ENCODE results near the gene MX2. TPM values are rescaled to one million over a fixed set of nuclear protein-coding genes. Genes with fewer than 3 reads are reported as not detected.

Gene MX2
- total and polyA plus RNA-seq, 8 donors: 1.1 to 31.9 (median 1.9) TPM

GRCh38 chr21:41427556-41427955 lies 65.7 kb downstream of the MX2 start:
- no peaks in the 10 kb centered on the region for H3K27me3 ChIP-seq
- no peak for ATAC-seq
- H3K9me3 ChIP-seq: no peaks in the 10 kb centered on the region
- peaks cover 0 to 41% of the 10 kb centered on the region in 2 donors for H3K4me1 ChIP-seq
- no peak overlapping the region for H3K27ac ChIP-seq
- H3K36me3 ChIP-seq: peaks cover 0 to 48% of the 10 kb centered on the region in 2 donors
- TF ChIP-seq CTCF (IDR thresholded peaks at IDR 0.05): no peak
- peak overlapping the region in 1 of 2 donors; percentile 65 for H3K4me3 ChIP-seq
- DNase-seq: no peak
- intact Hi-C loops (cut with DNase I): no loop called here

DNA sequence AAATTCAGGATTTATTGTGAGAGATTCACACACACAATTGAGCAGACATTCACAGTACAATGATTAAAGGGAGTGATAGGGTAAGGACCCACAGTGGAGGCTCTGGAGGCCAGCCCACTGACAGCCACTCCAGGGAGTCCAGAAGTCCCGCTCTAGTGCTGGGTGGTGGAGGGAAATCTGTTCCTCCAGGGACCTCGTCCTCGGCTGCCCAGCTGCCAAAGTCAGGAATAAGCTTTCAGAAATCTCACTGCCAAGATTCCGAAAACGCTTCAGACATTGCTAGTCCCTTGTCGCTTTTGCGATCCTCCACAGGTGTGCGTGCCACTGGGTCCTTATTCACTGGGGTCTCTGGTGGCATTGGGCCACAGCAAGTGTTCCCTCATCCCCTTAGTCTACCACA lies 66.5 kb downstream of the MX2 start:
- Histone ChIP-seq H3K4me3 (no peak overlapping the region), H3K27ac (no peak overlapping the region), H3K36me3 (peaks cover 0 to 56% of the 10 kb centered on the region in 2 donors), H3K4me1 (peaks cover 0 to 36% of the 10 kb centered on the region in 2 donors), H3K27me3 (no peaks in the 10 kb centered on the region), H3K9me3 (no peaks in the 10 kb centered on the region)
- intact Hi-C loops (cut with DNase I): no loop called here
- no peak for DNase-seq
- TF ChIP-seq CTCF (IDR thresholded peaks at IDR 0.05): no peak
- ATAC-seq: no peak

DNA sequence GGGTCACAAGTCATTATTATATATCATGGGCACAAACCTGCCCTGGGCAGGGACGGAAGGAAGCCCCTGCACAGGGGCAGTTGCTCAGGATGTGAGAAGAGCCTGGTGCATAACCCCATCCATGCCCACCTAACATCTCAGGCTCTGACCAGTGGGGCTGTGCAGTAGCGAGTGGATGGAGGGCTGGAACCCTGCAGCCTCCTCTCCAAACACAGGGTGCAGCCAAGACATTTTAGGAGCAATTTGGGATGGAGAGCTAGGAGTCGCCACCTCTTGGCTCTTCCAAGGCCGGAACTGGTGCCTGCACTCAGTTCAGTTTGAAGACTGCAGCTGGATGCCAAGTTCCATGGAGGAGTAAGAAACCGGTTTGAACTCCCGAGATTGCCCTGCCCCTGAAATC lies 67.0 kb downstream of the MX2 start:
- ATAC-seq (no peak), DNase-seq (no peak)
- Histone ChIP-seq H3K4me3 (no peak overlapping the region), H3K36me3 (peaks cover 0 to 61% of the 10 kb centered on the region in 2 donors), H3K27me3 (no peaks in the 10 kb centered on the region), H3K9me3 (no peaks in the 10 kb centered on the region), H3K27ac (no peak overlapping the region), H3K4me1 (peaks cover 0 to 30% of the 10 kb centered on the region in 2 donors)
- no peak for TF ChIP-seq CTCF (IDR thresholded peaks at IDR 0.05)
- intact Hi-C loops (cut with DNase I): no loop called here

- no peak for TF ChIP-seq CTCF (IDR thresholded peaks at IDR 0.05)
- H3K4me1 ChIP-seq: peaks cover 0 to 28% of the 10 kb centered on the region in 2 donors
- ATAC-seq: no peak
- DNase-seq: no peak
- no peaks in the 10 kb centered on the region for H3K9me3 ChIP-seq
- H3K27me3 ChIP-seq: no peaks in the 10 kb centered on the region
- H3K27ac ChIP-seq: no peak overlapping the region
- peaks cover 0 to 66% of the 10 kb centered on the region in 2 donors for H3K36me3 ChIP-seq
- H3K4me3 ChIP-seq: no peak overlapping the region
- intact Hi-C loops (cut with DNase I): no loop called here
Measured at GRCh38 chr21:41429305-41429704, 67.5 kb downstream of the MX2 start.

GRCh38 chr21:41429925-41430491 lies 68.2 kb downstream of the MX2 start:
- H3K9me3 ChIP-seq: peaks cover 0 to 3% of the 10 kb centered on the region in 2 donors
- DNase-seq: no peak
- intact Hi-C loops (cut with DNase I): no loop called here
- H3K27me3 ChIP-seq: no peaks in the 10 kb centered on the region
- H3K4me1 ChIP-seq: peaks cover 0 to 28% of the 10 kb centered on the region in 2 donors
- TF ChIP-seq CTCF (IDR thresholded peaks at IDR 0.05): no peak
- peaks cover 0 to 73% of the 10 kb centered on the region in 2 donors for H3K36me3 ChIP-seq
- ATAC-seq: no peak
- H3K27ac ChIP-seq: no peak overlapping the region
- H3K4me3 ChIP-seq: no peak overlapping the region

Data from left lung (tissue), 10 donors.